IMR-90 (cell line): ENCODE results near the gene ZNF451. TPM values are rescaled to one million over a fixed set of nuclear protein-coding genes. Genes with fewer than 3 reads are reported as not detected.

Source experiments
- ATAC-seq: fragments of 200-7000 bp; cut with Tn5 transposase; 2 replicates; pipeline ENCODE4 v1.9.1; 2020; ENCODE audit warnings: low read depth, mild to moderate bottlenecking, moderate library complexity
- BruUV-seq: library from RNA; stranded (reverse); fragments of 400-500 nt; replicated peaks from 2 replicates; lab custom pipeline; 2021; lab: Mats Ljungman, UMichigan
- CTCF ChIA-PET: fragments of 300-600 bp; formaldehyde crosslinking; extraction: SDS; loops from one replicate; lab custom pipeline; 2021; ENCODE audit warnings: antibody characterized with exemption; lab: Yijun Ruan, JAX
- POLR2A ChIA-PET: fragments of 300-600 bp; sonication (Branson Sonifier 250); formaldehyde crosslinking; loops from one replicate; lab custom pipeline; 2022; ENCODE audit warnings: antibody characterized with exemption; ENCODE audit not compliant: unreplicated experiment; lab: Charles Lee
- DNase-seq: peaks from one replicate; pipeline ENCODE4 v3.0.0; 2013
- H2AFZ ChIP-seq: replicated peaks from 2 replicates; pipeline ENCODE3; 2013; ENCODE audit warnings: low read length, mild to moderate bottlenecking; ENCODE audit not compliant: poor library complexity
- H2AK5ac ChIP-seq: 2 replicates; pipeline ENCODE4 v1.6.1; 2013; ENCODE audit warnings: low read depth, low read length, inconsistent platforms
- H2AK9ac ChIP-seq: replicated peaks from 2 replicates; pipeline ENCODE3; 2013; ENCODE audit warnings: mild to moderate bottlenecking, low read depth, low read length, moderate library complexity; ENCODE audit not compliant: poor library complexity
- H2BK120ac ChIP-seq: 2 replicates; pipeline ENCODE4 v1.6.1; 2013; ENCODE audit warnings: low read depth, low read length, inconsistent platforms
- H2BK15ac ChIP-seq: 3 replicates; pipeline ENCODE4 v1.6.1; 2013; ENCODE audit warnings: low read depth, low read length, inconsistent platforms
- H2BK20ac ChIP-seq: 2 replicates; pipeline ENCODE4 v1.6.1; 2013; ENCODE audit warnings: low read depth, mild to moderate bottlenecking, inconsistent platforms, low read length, moderate library complexity
- H2BK5ac ChIP-seq: 2 replicates; pipeline ENCODE4 v1.6.1; 2013; ENCODE audit warnings: mild to moderate bottlenecking, low read depth, low read length, inconsistent platforms; ENCODE audit not compliant: poor library complexity, severe bottlenecking
- H3K14ac ChIP-seq: replicated peaks from 2 replicates; pipeline ENCODE4 v1.6.1; 2013; ENCODE audit warnings: low read depth, low read length, inconsistent platforms
- H3K18ac ChIP-seq: 2 replicates; pipeline ENCODE4 v1.6.1; 2013; ENCODE audit warnings: low read depth, low read length, control low read depth
- H3K23ac ChIP-seq: 2 replicates; pipeline ENCODE4 v1.6.1; 2013; ENCODE audit warnings: low read depth, low read length, inconsistent platforms
- H3K27ac ChIP-seq: 2 replicates; pipeline ENCODE4 v1.5.1; 2013; ENCODE audit warnings: mild to moderate bottlenecking, control low read depth, low read length; ENCODE audit not compliant: insufficient read depth
- H3K27me3 ChIP-seq: 2 replicates; pipeline ENCODE4 v1.6.1; 2013; ENCODE audit warnings: low read length; ENCODE audit not compliant: control insufficient read depth, insufficient read depth
- H3K36me3 ChIP-seq: 2 replicates; pipeline ENCODE4 v1.6.1; 2013; ENCODE audit warnings: low read length, mixed read lengths; ENCODE audit not compliant: control insufficient read depth, insufficient read depth
- H3K4ac ChIP-seq: 2 replicates; pipeline ENCODE4 v1.6.1; 2013; ENCODE audit warnings: low read depth, low read length, inconsistent platforms
- H3K4me1 ChIP-seq: 2 replicates; pipeline ENCODE4 v1.6.1; 2013; ENCODE audit warnings: low read length, mixed read lengths; ENCODE audit not compliant: control insufficient read depth, insufficient read depth
- H3K4me2 ChIP-seq: 2 replicates; pipeline ENCODE4 v1.6.1; 2013; ENCODE audit warnings: low read depth, mild to moderate bottlenecking, control low read depth, low read length, moderate library complexity
- H3K4me3 ChIP-seq: 2 replicates; pipeline ENCODE4 v1.5.1; 2013; ENCODE audit warnings: low read depth, mild to moderate bottlenecking, control low read depth, low read length, moderate library complexity; ENCODE audit not compliant: insufficient read depth
- H3K56ac ChIP-seq: 2 replicates; pipeline ENCODE4 v1.6.1; 2013; ENCODE audit warnings: low read length, inconsistent platforms; ENCODE audit not compliant: insufficient read depth; ENCODE audit errors: extremely low read depth
- H3K79me1 ChIP-seq, 2 experiments: 2 replicates each; pipeline ENCODE4 v1.6.1; 2013; ENCODE audit warnings: low read length in 2 of 2, inconsistent platforms in 1 of 2, low read depth in 1 of 2
- H3K9ac ChIP-seq: 2 replicates; pipeline ENCODE4 v1.6.1; 2013; ENCODE audit warnings: low read depth, low read length, control low read depth
- H3K9me1 ChIP-seq: 2 replicates; pipeline ENCODE4 v1.6.1; 2013; ENCODE audit warnings: low read length, inconsistent platforms; ENCODE audit not compliant: insufficient read depth
- H3K9me3 ChIP-seq: 2 replicates; pipeline ENCODE4 v1.6.1; 2013; ENCODE audit warnings: low read length; ENCODE audit not compliant: control insufficient read depth, insufficient read depth
- H4K20me1 ChIP-seq: 2 replicates; pipeline ENCODE4 v1.6.1; 2013; ENCODE audit warnings: low read length, inconsistent platforms; ENCODE audit not compliant: insufficient read depth
- H4K5ac ChIP-seq: 2 replicates; pipeline ENCODE4 v1.6.1; 2013; ENCODE audit warnings: mild to moderate bottlenecking, low read depth, low read length, control low read depth
- H4K8ac ChIP-seq, 2 experiments: 2 replicates each; pipeline ENCODE4 v1.6.1; 2013; ENCODE audit warnings: low read depth in 2 of 2, low read length in 2 of 2, control low read depth in 1 of 2, inconsistent platforms in 1 of 2
- H4K91ac ChIP-seq: 2 replicates; pipeline ENCODE4 v1.6.1; 2013; ENCODE audit warnings: low read depth, low read length, inconsistent platforms; ENCODE audit not compliant: insufficient read depth
- BHLHE40 ChIP-seq: fragments of 150-350 bp; IDR thresholded peaks from 2 replicates; pipeline ENCODE4 v1.6.1; 2016; ENCODE audit warnings: mild to moderate bottlenecking, low read depth, low read length
- CEBPB ChIP-seq: IDR thresholded peaks from 2 replicates; pipeline ENCODE4 v1.6.1; 2012; ENCODE audit warnings: low read depth, low read length, improper control_type of control experiment
- CHD1 ChIP-seq: IDR thresholded peaks from 2 replicates; pipeline ENCODE4 v1.6.1; 2012; ENCODE audit warnings: low read depth, low read length, improper control_type of control experiment
- CTCF ChIP-seq: conservative IDR thresholded peaks from 2 replicates; pipeline ENCODE4 v1.5.1; 2012; ENCODE audit warnings: mild to moderate bottlenecking, low read depth, low read length, improper control_type of control experiment
- ELK1 ChIP-seq: fragments of 150-350 bp; IDR thresholded peaks from 2 replicates; pipeline ENCODE4 v1.6.1; 2016; ENCODE audit warnings: low read depth, mild to moderate bottlenecking, low read length, moderate library complexity, borderline replicate concordance
- FOS ChIP-seq: fragments of 150-350 bp; IDR thresholded peaks from 2 replicates; pipeline ENCODE4 v1.6.1; 2016; ENCODE audit warnings: low read depth, low read length
- MAFK ChIP-seq: IDR thresholded peaks from 2 replicates; pipeline ENCODE4 v1.6.1; 2012; ENCODE audit warnings: low read depth, low read length, improper control_type of control experiment
- MAZ ChIP-seq: IDR thresholded peaks from 2 replicates; pipeline ENCODE4 v1.6.1; 2012; ENCODE audit warnings: low read depth, mild to moderate bottlenecking, low read length, improper control_type of control experiment, moderate library complexity, borderline replicate concordance
- MXI1 ChIP-seq: IDR thresholded peaks from 2 replicates; pipeline ENCODE4 v1.6.1; 2012; ENCODE audit warnings: low read depth, mild to moderate bottlenecking, low read length, moderate library complexity, borderline replicate concordance
- NFE2L2 ChIP-seq: fragments of 150-350 bp; IDR thresholded peaks from 2 replicates; pipeline ENCODE4 v1.6.1; 2016; ENCODE audit warnings: low read depth, mild to moderate bottlenecking, low read length
- POLR2A ChIP-seq: IDR thresholded peaks from 2 replicates; pipeline ENCODE4 v1.6.1; 2012; ENCODE audit warnings: mild to moderate bottlenecking, low read depth, low read length
- RCOR1 ChIP-seq: IDR thresholded peaks from 2 replicates; pipeline ENCODE4 v1.6.1; 2012; ENCODE audit warnings: mild to moderate bottlenecking, low read length, improper control_type of control experiment; ENCODE audit not compliant: insufficient replicate concordance
- USF2 ChIP-seq: fragments of 150-350 bp; IDR thresholded peaks from 2 replicates; pipeline ENCODE4 v1.6.1; 2017; ENCODE audit warnings: mild to moderate bottlenecking, antibody characterized with exemption, low read length, low read depth
- WGBS, 2 experiments: methylation state at CpG; one replicate each; pipeline versions ENCODE4 v1.1.5 to v1.1.7; 2013; ENCODE audit warnings: missing lambda C conversion rate in 2 of 2; ENCODE audit not compliant: insufficient read length in 1 of 2; ENCODE audit errors: extremely low coverage in 2 of 2; 5-methylcytosine and 5-hydroxymethylcytosine counted together
- dilution Hi-C: fragments of 300-500 bp; cut with HindIII; formaldehyde crosslinking; loops from one replicate; pipeline ENCODE4 v1.14.3; 2018; ENCODE audit warnings: low sequenced_read_pairs; ENCODE audit not compliant: unreplicated experiment
- in situ Hi-C: fragments of 300-500 bp; cut with MboI; formaldehyde crosslinking; loops from 3 replicates; pipeline ENCODE4 v1.14.3; 2019; ENCODE audit warnings: low sequenced_read_pairs, inconsistent platforms, mixed read lengths
- intact Hi-C: fragments of 100-400 bp; cut with micrococcal nuclease; formaldehyde crosslinking; loops from 2 replicates; pipeline ENCODE4 v1.10.0; 2022
- polyA plus RNA-seq, 3 experiments: library from polyadenylated mRNA; depleted of rRNA; stranded (reverse); fragments of >200 nt; gene quantifications; 2 replicates each; pipeline ENCODE4 v1.2.3, GENCODE V29; 2012; ENCODE audit warnings: low replicate concordance in 1 of 3
- total RNA-seq: library from RNA; depleted of rRNA; stranded (reverse); fragments of >200 nt; gene quantifications from 2 replicates; pipeline ENCODE4 v1.2.3, GENCODE V29; 2012

ZNF451 gene
- total and polyA plus RNA-seq, 2 of the 4 experiments (the other 2 are of a cell fraction), result 10.0 to 48.6 TPM

GRCh38 chr6:57141451-57142177, 51.6 kb downstream of the ZNF451 start:
- Histone ChIP-seq H3K4ac (no peak overlapping the region), H2AFZ (no peak overlapping the region), H3K23ac (no peak overlapping the region), H3K36me3 (peaks cover 9% of the 10 kb centered on the region), H4K5ac (no peak overlapping the region), H3K4me1 (no peaks in the 10 kb centered on the region), H2BK15ac (no peak overlapping the region), H3K79me1 (peaks cover 3 to 6% of the 10 kb centered on the region in 2 experiments; a peak in 3 of 4 replicates), H2AK9ac (no peak overlapping the region), H3K4me2 (no peak overlapping the region), H3K27ac (no peak overlapping the region), H3K9me3 (no peaks in the 10 kb centered on the region), H4K20me1 (no peaks in the 10 kb centered on the region), H2BK120ac (no peak overlapping the region), H3K56ac (no peak overlapping the region), H3K9ac (no peak overlapping the region), H2AK5ac (no peak overlapping the region), H4K8ac (no peak overlapping the region), H3K27me3 (no peaks in the 10 kb centered on the region), H3K4me3 (no peak overlapping the region), H2BK20ac (no peak overlapping the region), H2BK5ac (no peak overlapping the region), H3K18ac (no peak overlapping the region), H3K14ac (no peak overlapping the region), H3K9me1 (no peaks in the 10 kb centered on the region; the same call in 1 of the 2 replicates), H4K91ac (no peak overlapping the region)
- no TSS peak for BruUV-seq
- intact Hi-C loops (no loop called here), dilution Hi-C loops (no loop called here), in situ Hi-C loops (no loop called here)
- no CpG with 5 or more reads among the region's 4 CpGs for WGBS, 2 experiments
- POLR2A ChIA-PET, result no interaction called here
- peak; percentile 5 for DNase-seq
- peak; percentile 71 for ATAC-seq
- TF ChIP-seq CEBPB (no peak), USF2 (no peak), NFE2L2 (no peak), ELK1 (no peak), RCOR1 (no peak), BHLHE40 (no peak), CHD1 (no peak), POLR2A (no peak), MXI1 (no peak), MAFK (no peak), FOS (no peak), CTCF (no peak), MAZ (no peak)
- CTCF ChIA-PET, result interaction anchor here (1.7 kb wide), 1 partner anchor 11 kb away, joined by 3 read pairs; no protein-coding TSS in a partner anchor
